Measurements from ENCODE around the gene OGFOD1. TPM values are rescaled to one million over a fixed set of nuclear protein-coding genes. Genes with fewer than 3 reads are reported as not detected.

OGFOD1 gene
- total and polyA plus RNA-seq, 2 donors (not counting 3 experiments of a cell fraction or from before 2014, with no cell fraction given), result 26.6 to 54.8 TPM

DNA sequence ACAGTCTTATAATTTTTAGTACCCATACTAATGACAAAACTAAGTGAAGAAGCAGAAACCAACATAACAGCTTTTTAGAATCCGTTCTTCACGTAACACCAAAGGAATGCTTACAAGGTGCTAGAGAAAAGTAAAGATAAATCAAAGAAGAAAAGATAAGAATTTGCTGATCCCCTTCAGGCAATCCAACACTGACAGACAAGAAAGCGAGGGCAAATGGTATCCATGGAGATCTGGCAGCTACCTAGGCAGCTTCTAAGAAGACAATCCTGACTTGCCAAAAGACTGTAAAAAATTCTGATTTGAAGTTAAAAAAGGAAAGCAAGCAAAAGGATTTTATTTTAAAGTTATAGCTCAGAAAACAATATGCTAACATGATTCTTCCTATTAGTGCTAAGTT is 53.8 kb downstream of the OGFOD1 start:
- dilution Hi-C loops (cut with MboI; ENCODE audit: extremely low pct_ligation_motif_present, low sequenced_read_pairs) (no loop called here), intact Hi-C loops (cut with micrococcal nuclease) (no loop called here)
- ChIA-PET POLR2A (no interaction called here), CTCF (interaction anchor here (1.3 to 1.4 kb wide), 2 partner anchors 8 to 197 kb away, joined by 3 read pairs; no protein-coding TSS in a partner anchor)
- no peak for FAIRE-seq
- Histone ChIP-seq H3K4me1 (ENCODE audit: control insufficient read depth, extremely low read depth, insufficient read depth, low read length) (peaks cover 12% of the 10 kb centered on the region), H4K20me1 (replicated peaks; ENCODE audit: control insufficient read depth, extremely low read depth, insufficient read depth, low read length) (no peaks in the 10 kb centered on the region), H3K79me2 (ENCODE audit: control insufficient read depth, insufficient read depth, low read length) (no peaks in the 10 kb centered on the region), H3K9ac (replicated peaks; ENCODE audit: extremely low read depth, insufficient read depth, low read length) (no peak overlapping the region), H3K4me3 (replicated peaks in 1 of 3; ENCODE audit: insufficient read depth in 1 of 3, low read depth in 1 of 3, low read length in 3 of 3) (no peak overlapping the region), H3K4me2 (ENCODE audit: insufficient read depth, low read length) (no peak overlapping the region), H3K9me1 (replicated peaks; ENCODE audit: control insufficient read depth, extremely low read depth, insufficient read depth, low read length) (no peaks in the 10 kb centered on the region), H2AFZ (ENCODE audit: low read depth, low read length) (no peak overlapping the region), H3K36me3 (ENCODE audit: control insufficient read depth in 2 of 2, extremely low read depth in 1 of 2, insufficient read depth in 2 of 2, low read length in 2 of 2) (peaks cover 11 to 14% of the 10 kb centered on the region in 2 experiments), H3K27me3 (ENCODE audit: control insufficient read depth in 2 of 2, insufficient read depth in 2 of 2, low read length in 2 of 2) (no peaks in the 10 kb centered on the region), H3K9me3 (replicated peaks; ENCODE audit: control insufficient read depth, insufficient read depth, low read length) (no peaks in the 10 kb centered on the region), H3K27ac (ENCODE audit: insufficient read depth, low read depth, low read length) (no peak overlapping the region)
- no peak for DNase-seq (ENCODE audit: low read depth, low spot score)
- no TSS peak for BruUV-seq (replicated peaks)
- TF ChIP-seq POLR2A (IDR thresholded peaks at IDR 0.05; ENCODE audit: low read depth, low read length) (no peak), POLR2AphosphoS5 (IDR thresholded peaks at IDR 0.05; ENCODE audit: insufficient read depth, low read depth, low read length) (no peak), EZH2 (IDR thresholded peaks at IDR 0.05; ENCODE audit: borderline replicate concordance, low read depth, low read length, severe bottlenecking) (no peak), MYC (IDR thresholded peaks at IDR 0.05; ENCODE audit: low read depth, low read length) (no peak), GATA2 (IDR thresholded peaks at IDR 0.05; ENCODE audit: insufficient read depth, insufficient read length, low read depth, low read length) (no peak), FOS (IDR thresholded peaks at IDR 0.05; ENCODE audit: borderline replicate concordance, insufficient read depth, low read length) (no peak), JUN (IDR thresholded peaks at IDR 0.05; ENCODE audit: borderline replicate concordance, insufficient read depth, insufficient read length, low read depth) (no peak)
- TF ChIP-seq, protein P1, sequence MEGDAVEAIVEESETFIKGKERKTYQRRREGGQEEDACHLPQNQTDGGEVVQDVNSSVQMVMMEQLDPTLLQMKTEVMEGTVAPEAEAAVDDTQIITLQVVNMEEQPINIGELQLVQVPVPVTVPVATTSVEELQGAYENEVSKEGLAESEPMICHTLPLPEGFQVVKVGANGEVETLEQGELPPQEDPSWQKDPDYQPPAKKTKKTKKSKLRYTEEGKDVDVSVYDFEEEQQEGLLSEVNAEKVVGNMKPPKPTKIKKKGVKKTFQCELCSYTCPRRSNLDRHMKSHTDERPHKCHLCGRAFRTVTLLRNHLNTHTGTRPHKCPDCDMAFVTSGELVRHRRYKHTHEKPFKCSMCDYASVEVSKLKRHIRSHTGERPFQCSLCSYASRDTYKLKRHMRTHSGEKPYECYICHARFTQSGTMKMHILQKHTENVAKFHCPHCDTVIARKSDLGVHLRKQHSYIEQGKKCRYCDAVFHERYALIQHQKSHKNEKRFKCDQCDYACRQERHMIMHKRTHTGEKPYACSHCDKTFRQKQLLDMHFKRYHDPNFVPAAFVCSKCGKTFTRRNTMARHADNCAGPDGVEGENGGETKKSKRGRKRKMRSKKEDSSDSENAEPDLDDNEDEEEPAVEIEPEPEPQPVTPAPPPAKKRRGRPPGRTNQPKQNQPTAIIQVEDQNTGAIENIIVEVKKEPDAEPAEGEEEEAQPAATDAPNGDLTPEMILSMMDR (IDR thresholded peaks at IDR 0.05; ENCODE audit: extremely low read depth in 1 of 2, insufficient read depth in 1 of 2, low read depth in 1 of 2, low read length in 2 of 2), result no peak
- TF ChIP-seq, protein P2, sequence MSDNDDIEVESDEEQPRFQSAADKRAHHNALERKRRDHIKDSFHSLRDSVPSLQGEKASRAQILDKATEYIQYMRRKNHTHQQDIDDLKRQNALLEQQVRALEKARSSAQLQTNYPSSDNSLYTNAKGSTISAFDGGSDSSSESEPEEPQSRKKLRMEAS (IDR thresholded peaks at IDR 0.05; ENCODE audit: insufficient read depth, insufficient read length), result no peak

Measured in endothelial cell of umbilical vein (primary cell).